HEK293 (cell line): ENCODE results near the gene PER1.
A peak's percentile ranks its signal among the peaks of the same experiment; 100 is the strongest.

Source experiments
- CTCF ChIA-PET: fragments of 350-600 bp; formaldehyde crosslinking; extraction: SDS; loops from one replicate; lab custom pipeline; 2021; ENCODE audit warnings: antibody characterized with exemption; lab: Yijun Ruan, JAX
- POLR2A ChIA-PET: fragments of 300-600 bp; formaldehyde crosslinking; extraction: SDS; loops from one replicate; lab custom pipeline; 2020; ENCODE audit warnings: antibody characterized with exemption, inconsistent platforms; lab: Yijun Ruan, JAX
- H3K27ac ChIP-seq: fragments of 200-500 bp; sonication (Bioruptor generic); 2 replicates; pipeline ENCODE4 v1.5.1; 2014; ENCODE audit warnings: low read depth, low read length, control low read depth, inconsistent platforms; ENCODE audit errors: extremely low read depth
- H3K36me3 ChIP-seq, 2 experiments: fragments of 200-500 bp in 1 of 2; sonication (Bioruptor generic) in 1 of 2; 1 replicate in 1 of 2; 2 replicates in 1 of 2; pipeline ENCODE4 v1.5.1; 2014 to 2017; ENCODE audit warnings: inconsistent platforms in 2 of 2, low read length in 2 of 2; ENCODE audit not compliant: control insufficient read depth in 2 of 2, insufficient read depth in 1 of 2
- H3K4me1 ChIP-seq: fragments of 200-500 bp; sonication (Bioruptor generic); 2 replicates; pipeline ENCODE4 v1.5.1; 2014; ENCODE audit warnings: mild to moderate bottlenecking, low read length, inconsistent platforms; ENCODE audit not compliant: control insufficient read depth, insufficient read depth
- H3K4me3 ChIP-seq: 2 replicates; pipeline ENCODE4 v1.5.1; 2011; ENCODE audit warnings: low read depth, mild to moderate bottlenecking, control low read depth, low read length, moderate library complexity
- H3K9me3 ChIP-seq: fragments of 200-500 bp; sonication (Bioruptor generic); 2 replicates; pipeline ENCODE4 v1.5.1; 2014; ENCODE audit warnings: low read depth, low read length, inconsistent platforms; ENCODE audit not compliant: control insufficient read depth, insufficient read depth
- BCL11B ChIP-seq: fragments of 450-650 bp; formaldehyde crosslinking; IDR thresholded peaks from 2 replicates; pipeline ENCODE4 v1.5.1; 2016; ENCODE audit warnings: low read depth, missing biosample characterization, missing genetic modification characterization
- GLI4 ChIP-seq: fragments of 450-650 bp; formaldehyde crosslinking; IDR thresholded peaks from 2 replicates; pipeline ENCODE4 v1.5.1; 2016; ENCODE audit warnings: missing biosample characterization, missing genetic modification characterization
- GLIS2 ChIP-seq: fragments of 450-650 bp; formaldehyde crosslinking; IDR thresholded peaks from 2 replicates; pipeline ENCODE4 v1.5.1; 2016; ENCODE audit warnings: missing biosample characterization, missing genetic modification characterization
- MZF1 ChIP-seq: fragments of 450-650 bp; formaldehyde crosslinking; IDR thresholded peaks from 2 replicates; pipeline ENCODE4 v1.5.1; 2017; ENCODE audit warnings: missing biosample characterization, missing genetic modification characterization, borderline replicate concordance
- RBAK ChIP-seq: fragments of 450-650 bp; formaldehyde crosslinking; IDR thresholded peaks from 2 replicates; pipeline ENCODE4 v1.5.1; 2016; ENCODE audit warnings: missing biosample characterization, missing genetic modification characterization
- ZBTB1 ChIP-seq: fragments of 450-650 bp; formaldehyde crosslinking; IDR thresholded peaks from 2 replicates; pipeline ENCODE4 v1.5.1; 2016; ENCODE audit warnings: missing biosample characterization, missing genetic modification characterization
- ZBTB7A ChIP-seq: fragments of 450-650 bp; formaldehyde crosslinking; IDR thresholded peaks from 2 replicates; pipeline ENCODE4 v1.5.1; 2016; ENCODE audit warnings: low read depth, missing biosample characterization, missing genetic modification characterization
- ZNF138 ChIP-seq: fragments of 450-650 bp; formaldehyde crosslinking; IDR thresholded peaks from 2 replicates; pipeline ENCODE4 v1.5.1; 2016; ENCODE audit warnings: missing biosample characterization, missing genetic modification characterization, borderline replicate concordance
- ZNF140 ChIP-seq: fragments of 450-650 bp; formaldehyde crosslinking; IDR thresholded peaks from 2 replicates; pipeline ENCODE4 v1.5.1; 2016; ENCODE audit warnings: missing biosample characterization, missing genetic modification characterization
- ZNF175 ChIP-seq: fragments of 450-650 bp; formaldehyde crosslinking; IDR thresholded peaks from 2 replicates; pipeline ENCODE4 v1.5.1; 2016; ENCODE audit warnings: missing biosample characterization, missing genetic modification characterization
- ZNF221 ChIP-seq: fragments of 450-650 bp; formaldehyde crosslinking; IDR thresholded peaks from 2 replicates; pipeline ENCODE4 v1.5.1; 2017; ENCODE audit warnings: missing biosample characterization, missing genetic modification characterization, borderline replicate concordance
- ZNF223 ChIP-seq: fragments of 450-650 bp; formaldehyde crosslinking; IDR thresholded peaks from 2 replicates; pipeline ENCODE4 v1.5.1; 2016; ENCODE audit warnings: missing biosample characterization, missing genetic modification characterization
- ZNF26 ChIP-seq: fragments of 450-650 bp; formaldehyde crosslinking; IDR thresholded peaks from 2 replicates; pipeline ENCODE4 v1.5.1; 2016; ENCODE audit warnings: missing biosample characterization, missing genetic modification characterization
- ZNF266 ChIP-seq: fragments of 450-650 bp; formaldehyde crosslinking; IDR thresholded peaks from 2 replicates; pipeline ENCODE4 v1.5.1; 2016; ENCODE audit warnings: missing biosample characterization, missing genetic modification characterization, low read depth
- ZNF274 ChIP-seq, 2 experiments: fragments of 200-500 bp in 1 of 2; fragments of 450-650 bp in 1 of 2; sonication (Bioruptor generic) in 1 of 2; formaldehyde crosslinking in 1 of 2; IDR thresholded peaks; 2 replicates each; pipeline versions ENCODE4 v1.5.1 to v1.6.1; 2014 to 2016; ENCODE audit warnings: borderline replicate concordance in 1 of 2, inconsistent platforms in 1 of 2, low read length in 1 of 2, missing biosample characterization in 1 of 2, missing genetic modification characterization in 1 of 2
- ZNF391 ChIP-seq: fragments of 450-650 bp; formaldehyde crosslinking; IDR thresholded peaks from 2 replicates; pipeline ENCODE4 v1.5.1; 2016; ENCODE audit warnings: low read depth, missing biosample characterization, missing genetic modification characterization, borderline replicate concordance
- ZNF560 ChIP-seq: fragments of 450-650 bp; formaldehyde crosslinking; IDR thresholded peaks from 2 replicates; pipeline ENCODE4 v1.5.1; 2017; ENCODE audit warnings: missing biosample characterization, missing genetic modification characterization, borderline replicate concordance
- ZNF707 ChIP-seq: fragments of 450-650 bp; formaldehyde crosslinking; IDR thresholded peaks from 2 replicates; pipeline ENCODE4 v1.5.1; 2016; ENCODE audit warnings: missing biosample characterization, missing genetic modification characterization
- ZNF830 ChIP-seq: fragments of 450-650 bp; IDR thresholded peaks from 2 replicates; pipeline ENCODE4 v1.5.0; 2018; ENCODE audit warnings: missing biosample characterization, missing genetic modification characterization, low read depth, mild to moderate bottlenecking, moderate library complexity
- ZSCAN23 ChIP-seq: fragments of 450-650 bp; formaldehyde crosslinking; IDR thresholded peaks from 2 replicates; pipeline ENCODE4 v1.5.1; 2016; ENCODE audit warnings: missing biosample characterization, missing genetic modification characterization
- ZSCAN30 ChIP-seq: fragments of 450-650 bp; IDR thresholded peaks from 2 replicates; pipeline ENCODE4 v1.5.1; 2018; ENCODE audit warnings: missing biosample characterization, mild to moderate bottlenecking, missing genetic modification characterization, moderate library complexity
- TF ChIP-seq, protein P1 (sequence below): fragments of 450-650 bp; formaldehyde crosslinking; IDR thresholded peaks from 2 replicates; pipeline ENCODE4 v1.5.1; 2016; ENCODE audit warnings: missing biosample characterization, missing genetic modification characterization
- TF ChIP-seq, protein P2 (sequence below): fragments of 450-650 bp; formaldehyde crosslinking; IDR thresholded peaks from 2 replicates; pipeline ENCODE4 v1.5.1; 2016; ENCODE audit warnings: missing biosample characterization, missing genetic modification characterization

The PER1 gene

DNA sequence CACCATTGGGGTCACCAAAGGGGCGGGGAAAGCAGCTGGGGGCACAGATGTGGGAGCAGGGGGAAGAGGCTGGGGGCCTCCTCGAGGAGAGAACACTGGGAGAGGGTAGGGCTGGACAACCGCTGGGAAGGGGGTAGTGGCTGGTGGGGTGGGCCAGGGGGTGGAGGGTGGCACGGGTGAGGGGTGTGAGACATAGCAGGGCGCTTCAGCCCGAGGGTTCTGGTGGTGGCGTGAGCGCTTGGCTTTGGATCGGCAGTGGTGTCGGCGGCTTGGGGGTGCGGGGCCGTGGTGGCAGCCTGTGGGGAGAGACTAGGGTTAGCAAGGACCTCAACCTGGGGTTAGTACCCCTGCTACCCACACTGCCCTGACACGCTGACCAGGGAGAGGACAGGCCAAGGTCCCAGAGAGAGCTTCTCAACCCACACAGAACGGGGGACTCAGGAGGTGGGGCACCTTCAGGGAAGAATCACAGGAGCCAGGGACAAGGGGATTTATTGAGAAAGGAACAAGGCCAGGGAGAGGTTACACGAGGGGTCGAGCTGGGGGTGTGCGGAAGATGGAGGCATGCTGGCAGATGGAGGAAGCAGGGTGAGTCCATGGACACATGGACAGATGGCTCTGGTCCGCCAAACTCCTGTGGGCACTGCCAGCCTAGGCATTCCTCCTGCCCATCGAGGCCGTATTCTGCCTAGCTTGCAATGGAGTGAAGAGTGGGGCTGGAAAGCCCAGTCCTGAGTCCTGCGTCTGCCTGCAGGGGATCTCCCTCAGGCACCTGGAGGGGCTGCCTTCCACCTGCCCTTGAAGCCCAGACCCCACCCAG lies 8.4 kb downstream of the PER1 start:
- ChIA-PET POLR2A (no interaction called here), CTCF (no interaction called here)
- Histone ChIP-seq H3K9me3 (no peaks in the 10 kb centered on the region), H3K4me3 (no peak overlapping the region), H3K27ac (no peak overlapping the region), H3K36me3 (peaks cover 0 to 79% of the 10 kb centered on the region in 2 experiments; a peak in 1 of 3 replicates), H3K4me1 (no peaks in the 10 kb centered on the region)
- TF ChIP-seq ZNF560 (no peak), RBAK (tag by site-specific recombination) (no peak), ZNF274 (IDR thresholded peaks at IDR 0.05; ENCODE audit: low read length) (no peak), ZNF274 (tag by site-specific recombination; IDR thresholded peaks at IDR 0.05; ENCODE audit: borderline replicate concordance) (no peak), ZNF223 (tag by site-specific recombination) (no peak), ZNF707 (no peak), ZBTB1 (tag by site-specific recombination) (no peak), GLI4 (tag by site-specific recombination) (no peak), ZNF266 (tag by site-specific recombination) (no peak), ZSCAN30 (no peak), ZNF175 (no peak), BCL11B (tag by site-specific recombination) (no peak), ZNF138 (tag by site-specific recombination) (no peak), ZNF26 (tag by site-specific recombination) (no peak), ZBTB7A (tag by site-specific recombination) (no peak), ZNF140 (no peak), ZSCAN23 (tag by site-specific recombination) (no peak)
- TF ChIP-seq, protein P1, sequence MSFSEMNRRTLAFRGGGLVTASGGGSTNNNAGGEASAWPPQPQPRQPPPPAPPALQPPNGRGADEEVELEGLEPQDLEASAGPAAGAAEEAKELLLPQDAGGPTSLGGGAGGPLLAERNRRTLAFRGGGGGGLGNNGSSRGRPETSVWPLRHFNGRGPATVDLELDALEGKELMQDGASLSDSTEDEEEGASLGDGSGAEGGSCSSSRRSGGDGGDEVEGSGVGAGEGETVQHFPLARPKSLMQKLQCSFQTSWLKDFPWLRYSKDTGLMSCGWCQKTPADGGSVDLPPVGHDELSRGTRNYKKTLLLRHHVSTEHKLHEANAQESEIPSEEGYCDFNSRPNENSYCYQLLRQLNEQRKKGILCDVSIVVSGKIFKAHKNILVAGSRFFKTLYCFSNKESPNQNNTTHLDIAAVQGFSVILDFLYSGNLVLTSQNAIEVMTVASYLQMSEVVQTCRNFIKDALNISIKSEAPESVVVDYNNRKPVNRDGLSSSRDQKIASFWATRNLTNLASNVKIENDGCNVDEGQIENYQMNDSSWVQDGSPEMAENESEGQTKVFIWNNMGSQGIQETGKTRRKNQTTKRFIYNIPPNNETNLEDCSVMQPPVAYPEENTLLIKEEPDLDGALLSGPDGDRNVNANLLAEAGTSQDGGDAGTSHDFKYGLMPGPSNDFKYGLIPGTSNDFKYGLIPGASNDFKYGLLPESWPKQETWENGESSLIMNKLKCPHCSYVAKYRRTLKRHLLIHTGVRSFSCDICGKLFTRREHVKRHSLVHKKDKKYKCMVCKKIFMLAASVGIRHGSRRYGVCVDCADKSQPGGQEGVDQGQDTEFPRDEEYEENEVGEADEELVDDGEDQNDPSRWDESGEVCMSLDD (tag by site-specific recombination): no peak

DNA sequence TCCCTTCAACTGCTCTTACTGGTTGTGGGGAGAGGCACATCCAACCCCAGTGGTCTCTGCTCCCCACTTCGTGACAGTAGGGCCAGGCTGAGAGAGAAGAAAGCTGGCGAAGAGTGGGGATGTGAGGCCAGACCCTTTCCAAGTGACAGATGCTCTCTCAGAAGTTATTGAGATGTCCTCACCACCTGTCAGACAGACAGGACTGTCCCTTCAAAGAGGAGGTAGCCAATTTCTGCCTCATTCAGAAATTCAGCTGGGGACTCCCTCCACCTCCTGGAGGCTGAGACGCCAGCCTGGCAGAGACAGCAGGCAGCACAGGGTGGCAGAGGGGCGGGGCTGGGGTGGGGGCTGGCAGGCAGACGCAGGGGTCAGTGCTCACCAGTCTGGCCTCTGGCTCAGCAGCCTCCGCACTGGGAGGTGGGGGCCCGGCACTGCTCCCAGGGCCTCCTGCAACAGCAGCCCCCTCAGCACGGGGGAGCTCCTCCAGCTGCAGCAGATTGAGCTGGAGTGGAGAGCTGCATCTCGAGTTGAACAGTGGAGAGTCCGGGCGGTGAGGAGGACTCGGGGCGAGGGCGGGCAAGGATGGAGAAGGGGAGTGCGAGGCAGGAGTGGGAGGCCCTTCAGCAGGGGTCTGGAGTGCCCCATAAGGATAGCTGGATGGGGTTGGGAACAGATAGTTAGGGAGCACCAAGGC lies 9.2 kb downstream of the PER1 start:
- Histone ChIP-seq H3K27ac (no peak overlapping the region), H3K4me1 (no peaks in the 10 kb centered on the region), H3K4me3 (no peak overlapping the region), H3K36me3 (peaks cover 0 to 71% of the 10 kb centered on the region in 2 experiments; a peak in 1 of 3 replicates), H3K9me3 (no peaks in the 10 kb centered on the region)
- CTCF ChIA-PET: interaction anchor here (0.7 to 7.1 kb wide), 2 partner anchors 15 to 264 kb away, joined by 3 to 91 read pairs; no protein-coding TSS in a partner anchor
- POLR2A ChIA-PET: no interaction called here
- TF ChIP-seq, protein P2, sequence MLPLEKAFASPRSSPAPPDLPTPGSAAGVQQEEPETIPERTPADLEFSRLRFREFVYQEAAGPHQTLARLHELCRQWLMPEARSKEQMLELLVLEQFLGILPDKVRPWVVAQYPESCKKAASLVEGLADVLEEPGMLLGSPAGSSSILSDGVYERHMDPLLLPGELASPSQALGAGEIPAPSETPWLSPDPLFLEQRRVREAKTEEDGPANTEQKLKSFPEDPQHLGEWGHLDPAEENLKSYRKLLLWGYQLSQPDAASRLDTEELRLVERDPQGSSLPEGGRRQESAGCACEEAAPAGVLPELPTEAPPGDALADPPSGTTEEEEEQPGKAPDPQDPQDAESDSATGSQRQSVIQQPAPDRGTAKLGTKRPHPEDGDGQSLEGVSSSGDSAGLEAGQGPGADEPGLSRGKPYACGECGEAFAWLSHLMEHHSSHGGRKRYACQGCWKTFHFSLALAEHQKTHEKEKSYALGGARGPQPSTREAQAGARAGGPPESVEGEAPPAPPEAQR (tag by site-specific recombination): no peak
- no peak for TF ChIP-seq MZF1 (tag by site-specific recombination)
- TF ChIP-seq GLIS2 (tag by site-specific recombination): 0 out of 2 replicates have a peak, but pooled peaks have one; percentile 12
- TF ChIP-seq ZNF391 (tag by site-specific recombination): no peak
- TF ChIP-seq ZNF221 (tag by site-specific recombination): no peak
- TF ChIP-seq ZNF830 (tag by site-specific recombination): no peak
